Natural killer cell treated with Interleukin-12 subunit alpha and Interleukin-12 subunit beta and Interleukin-15 and Interleukin-18, amount 100 ng/mL, for 72 hours (primary cell): ENCODE measurements around the gene AGPAT2. TPM values are rescaled to one million over a fixed set of nuclear protein-coding genes. Genes with fewer than 3 reads are reported as not detected.

Experiments
- ATAC-seq, 2 donors: fragments of 150-1000 bp; cut with Tn5 transposase in 1 of 2; sonication (Bioruptor Pico), chemical (Tn5 transposase) in 1 of 2; 2 replicates each; pipeline ENCODE4 v1.10.0; 2021
- DNase-seq: peaks from one replicate; pipeline ENCODE4 v3.0.0; 2022; ENCODE audit warnings: low spot score
- H3K27ac Mint-ChIP-seq, 2 donors: 1 replicate in 1 of 2; 2 replicates in 1 of 2; pipeline ENCODE4 v1.8.0; 2022; ENCODE audit warnings: mixed read lengths in 2 of 2, mild to moderate bottlenecking in 1 of 2, moderate library complexity in 1 of 2
- H3K27me3 Mint-ChIP-seq, 2 donors: 1 replicate in 1 of 2; 2 replicates in 1 of 2; pipeline ENCODE4 v1.8.0; 2022; ENCODE audit warnings: mixed read lengths in 2 of 2
- H3K36me3 Mint-ChIP-seq: one replicate; pipeline ENCODE4 v1.8.0; 2022; ENCODE audit warnings: mixed read lengths
- H3K4me1 Mint-ChIP-seq, 2 donors: 1 replicate in 1 of 2; 2 replicates in 1 of 2; pipeline ENCODE4 v1.8.0; 2022; ENCODE audit warnings: low read depth in 2 of 2, mixed read lengths in 2 of 2, mild to moderate bottlenecking in 1 of 2
- H3K4me3 Mint-ChIP-seq: one replicate; pipeline ENCODE4 v1.8.0; 2022; ENCODE audit warnings: mixed read lengths
- H3K9me3 Mint-ChIP-seq: 2 replicates; pipeline ENCODE4 v1.8.0; 2022; ENCODE audit warnings: mixed read lengths
- total RNA-seq, 2 donors: library from RNA; stranded (reverse); gene quantifications; one replicate each; pipeline ENCODE4 v1.2.3, GENCODE V29; 2022

The AGPAT2 gene
- total RNA-seq, 2 donors from 2014 or later: 6.1 to 8.9 TPM

DNA sequence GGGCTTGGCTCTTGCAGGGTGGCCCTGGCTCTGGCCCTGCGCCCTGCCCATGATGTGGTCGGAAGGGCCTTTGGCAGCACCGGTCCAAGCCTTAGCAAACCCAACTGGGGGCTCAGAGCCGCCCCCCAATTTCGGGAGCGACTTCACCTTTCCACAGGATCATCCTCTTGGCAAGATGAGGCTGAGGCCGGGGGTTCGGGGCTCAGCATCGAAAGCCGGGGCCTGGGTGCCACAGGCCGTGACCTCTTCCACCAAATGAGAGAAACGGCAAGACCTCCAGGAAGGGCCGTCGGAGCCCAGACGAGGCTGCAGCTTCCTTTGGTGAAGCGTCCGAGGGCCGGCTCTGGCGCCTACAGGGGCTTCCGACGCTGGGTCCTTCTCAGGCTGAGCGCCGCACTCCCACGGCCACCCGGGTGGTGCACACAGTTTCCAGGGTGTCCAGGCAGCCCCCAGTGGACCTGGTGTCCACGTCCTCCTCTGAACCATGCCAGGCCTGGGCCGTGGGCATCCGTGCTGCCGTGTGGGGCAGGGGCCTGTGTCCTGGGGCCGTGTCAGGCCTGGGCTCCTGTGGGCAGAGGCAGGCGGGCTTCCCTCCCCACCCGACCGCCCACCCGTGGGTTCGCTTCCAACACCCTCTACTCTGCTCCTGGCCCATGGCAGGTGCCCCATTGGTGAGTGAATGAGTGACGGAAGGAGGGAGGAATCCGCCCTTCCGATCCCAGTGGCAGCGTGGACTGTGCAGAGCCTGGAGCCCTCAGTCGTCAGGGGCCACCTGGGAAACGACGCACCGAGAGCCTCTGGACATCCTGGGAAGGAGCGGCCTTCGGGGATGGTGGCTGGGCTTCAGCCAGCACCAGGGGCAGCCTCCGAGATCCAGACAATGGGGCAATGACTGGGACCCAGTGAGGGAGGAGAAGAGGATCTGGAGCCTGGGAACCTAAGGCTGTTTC is 5.2 kb upstream of the AGPAT2 start:
- ATAC-seq (no peak), DNase-seq (no peak)
- Mint-ChIP-seq H3K27ac (no peak overlapping the region), H3K27me3 (peaks cover 5% of the 10 kb centered on the region in 2 donors), H3K9me3 (no peaks in the 10 kb centered on the region), H3K4me3 (no peak overlapping the region), H3K36me3 (no peaks in the 10 kb centered on the region), H3K4me1 (peaks cover 2 to 5% of the 10 kb centered on the region in 2 donors)

DNA sequence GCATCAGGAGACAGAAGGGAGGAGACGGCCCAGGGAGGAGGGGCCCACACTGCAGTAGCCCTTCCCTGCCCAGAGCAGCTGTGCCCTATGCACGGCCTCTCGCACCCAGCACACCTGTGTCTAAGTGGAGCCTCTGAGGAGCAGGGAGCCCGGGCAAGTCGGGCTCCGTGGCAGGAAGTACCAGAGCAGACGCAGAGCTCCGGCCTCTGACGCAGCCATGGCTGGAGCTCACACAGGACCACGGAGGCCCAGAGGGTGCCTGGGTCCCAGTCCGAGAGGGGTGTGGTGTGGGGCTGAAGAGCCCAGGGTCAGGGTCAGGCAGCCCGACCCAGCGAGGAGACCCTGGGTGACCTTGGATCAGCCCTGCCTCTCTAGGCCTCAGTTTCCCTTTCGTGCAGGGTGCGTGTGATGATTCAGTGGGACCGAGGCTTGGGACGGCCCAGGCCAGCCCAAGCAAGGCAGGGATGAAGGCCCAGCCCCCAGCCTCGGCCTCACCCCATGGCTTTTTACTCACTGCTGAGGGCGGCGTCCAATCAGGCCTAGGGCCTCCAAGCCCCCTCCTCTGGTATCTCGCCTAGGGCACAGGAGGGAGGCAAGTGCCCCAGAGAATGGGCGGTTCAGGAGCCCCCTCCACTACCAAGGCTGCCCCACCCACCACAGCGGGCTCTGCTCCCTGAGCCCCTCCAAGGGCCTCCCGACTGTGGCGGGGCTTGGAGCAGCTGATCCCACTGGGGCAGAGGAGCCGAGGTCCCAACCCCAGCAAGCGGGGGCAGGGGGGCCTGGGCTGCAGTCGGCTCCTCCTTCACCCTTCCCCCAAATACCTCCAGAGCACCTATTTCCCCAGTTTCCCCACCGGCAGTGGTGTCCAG is 4.3 kb upstream of the AGPAT2 start:
- no peak overlapping the region for H3K4me3 Mint-ChIP-seq
- H3K27ac Mint-ChIP-seq: no peak overlapping the region
- DNase-seq: no peak
- no peaks in the 10 kb centered on the region for H3K36me3 Mint-ChIP-seq
- H3K4me1 Mint-ChIP-seq: no peaks in the 10 kb centered on the region
- no peaks in the 10 kb centered on the region for H3K9me3 Mint-ChIP-seq
- H3K27me3 Mint-ChIP-seq: no peaks in the 10 kb centered on the region
- ATAC-seq: no peak

DNA sequence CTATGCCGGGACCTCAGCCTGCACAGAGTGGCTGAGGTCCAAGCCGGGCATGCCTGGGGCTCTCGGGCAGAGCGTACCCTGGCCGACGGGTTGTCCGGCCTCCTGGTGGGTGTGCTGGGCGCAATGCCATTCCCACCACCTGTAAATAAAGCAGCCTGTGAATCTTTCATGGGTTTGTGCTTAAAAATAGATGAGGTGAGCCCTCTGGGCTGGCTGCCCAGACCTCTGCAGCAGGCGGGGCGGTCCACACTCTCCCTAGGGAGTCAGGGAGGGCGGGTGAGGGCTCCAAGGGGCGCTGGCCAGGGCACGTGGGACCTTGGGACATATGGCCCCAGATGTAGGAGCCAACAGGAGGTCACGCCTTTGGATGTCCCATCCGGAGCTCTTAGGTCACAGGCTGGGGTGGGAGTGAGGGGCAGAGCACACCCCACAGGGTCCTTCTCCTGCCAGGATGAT is 3.6 kb upstream of the AGPAT2 start:
- H3K27ac Mint-ChIP-seq: no peak overlapping the region
- ATAC-seq: no peak
- no peaks in the 10 kb centered on the region for H3K9me3 Mint-ChIP-seq
- no peak overlapping the region for H3K4me3 Mint-ChIP-seq
- no peaks in the 10 kb centered on the region for H3K27me3 Mint-ChIP-seq
- no peaks in the 10 kb centered on the region for H3K36me3 Mint-ChIP-seq
- no peak for DNase-seq
- H3K4me1 Mint-ChIP-seq: peaks cover 0 to 2% of the 10 kb centered on the region in 2 donors

DNA sequence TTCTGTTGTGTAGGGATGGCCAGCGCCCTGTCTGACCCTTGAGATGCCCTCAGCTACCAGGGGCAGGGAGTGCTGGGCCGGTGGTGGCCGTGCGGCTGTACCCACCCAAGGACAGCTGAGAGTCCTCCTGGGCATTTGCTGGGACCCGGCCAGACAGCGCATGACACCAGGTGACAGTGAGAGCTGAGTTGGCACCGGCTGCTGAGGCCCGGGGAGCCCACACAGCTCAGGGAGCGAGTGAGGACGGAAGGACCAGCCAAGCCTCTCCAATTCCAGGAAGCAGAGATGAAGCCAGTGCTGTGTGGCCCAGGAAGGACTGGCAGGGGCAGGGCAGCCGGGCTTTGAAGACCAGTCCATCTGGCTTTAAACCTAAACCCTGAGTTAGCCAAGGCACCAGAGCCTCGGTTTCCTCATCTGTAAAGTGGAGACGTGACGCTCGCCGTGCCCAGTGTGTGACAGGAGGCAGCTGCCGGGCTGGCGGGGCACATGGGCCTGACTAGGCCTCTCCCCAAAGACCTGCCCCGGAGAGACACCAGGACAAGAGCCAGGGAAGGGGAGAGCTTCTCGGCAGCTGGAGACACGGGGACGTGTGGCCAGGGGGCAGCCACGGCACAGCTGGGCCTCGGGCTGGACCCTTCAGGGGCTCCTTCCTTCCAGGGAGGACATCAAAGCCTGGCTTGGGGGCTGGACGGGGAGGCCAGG is 3.0 kb upstream of the AGPAT2 start:
- ATAC-seq: no peak
- no peak for DNase-seq
- Mint-ChIP-seq H3K27me3 (no peaks in the 10 kb centered on the region), H3K36me3 (no peaks in the 10 kb centered on the region), H3K9me3 (no peaks in the 10 kb centered on the region), H3K27ac (no peak overlapping the region), H3K4me3 (no peak overlapping the region), H3K4me1 (peaks cover 0 to 3% of the 10 kb centered on the region in 2 donors)

DNA sequence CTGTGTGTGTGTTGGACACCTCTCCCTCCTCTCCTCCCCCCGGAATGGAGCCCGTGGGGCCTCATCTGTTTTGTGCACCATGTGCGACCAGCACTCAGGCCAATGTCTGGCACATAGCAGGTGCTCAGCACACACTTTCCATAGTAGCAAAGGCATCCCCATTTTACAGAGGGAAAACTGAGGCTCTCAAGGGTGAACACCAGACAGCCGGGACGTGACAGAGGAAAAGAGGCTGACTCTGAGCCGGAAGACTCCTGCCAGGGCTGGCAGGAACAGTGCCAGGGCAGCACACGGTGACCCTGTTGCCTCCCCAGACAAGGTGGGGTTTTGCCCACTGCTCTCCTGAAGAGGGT is 1.8 kb upstream of the AGPAT2 start:
- H3K27ac Mint-ChIP-seq: no peak overlapping the region

DNA sequence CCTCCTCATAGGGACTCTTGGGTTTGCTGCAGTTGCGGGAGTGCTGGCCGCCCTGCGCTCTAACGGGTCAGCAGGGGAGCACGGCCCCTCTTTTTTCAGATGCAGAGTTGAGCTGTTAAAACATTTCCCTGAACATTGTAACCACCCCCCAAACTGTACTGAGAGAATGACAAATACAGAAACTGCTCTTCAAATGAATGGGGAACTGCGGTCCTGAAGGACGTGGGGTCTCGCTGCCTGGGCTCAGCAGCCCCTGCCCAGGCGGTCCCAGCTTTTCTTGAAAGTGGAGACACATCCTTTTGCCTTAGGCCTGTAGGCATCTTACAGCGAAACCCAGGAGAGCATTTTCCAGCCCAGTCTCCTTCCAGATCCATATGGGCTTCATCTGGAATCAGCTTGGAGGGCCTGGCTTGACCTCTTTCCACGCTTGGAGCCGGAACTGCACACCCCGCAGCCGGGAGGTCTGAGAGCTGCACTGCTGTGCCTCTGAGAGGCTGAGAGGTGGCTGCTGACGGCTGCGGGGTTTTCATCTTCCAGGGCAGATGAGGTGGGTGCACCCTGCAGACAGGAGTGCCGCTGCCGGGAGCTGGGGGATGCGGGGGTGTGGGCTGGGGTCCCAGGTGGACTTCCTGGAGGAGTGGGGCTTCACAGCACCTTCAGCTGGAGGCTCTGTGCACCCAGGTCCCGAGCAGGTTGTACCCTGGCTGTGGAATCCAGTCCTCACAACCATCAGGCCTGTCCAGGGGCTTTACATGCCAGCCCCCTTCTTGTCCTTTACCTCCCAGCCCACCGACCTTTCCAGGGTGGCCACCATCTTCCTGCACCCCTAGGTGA is 1.2 kb upstream of the AGPAT2 start:
- no peaks in the 10 kb centered on the region for H3K36me3 Mint-ChIP-seq
- no peaks in the 10 kb centered on the region for H3K27me3 Mint-ChIP-seq
- no peak for DNase-seq
- H3K4me3 Mint-ChIP-seq: peak overlapping the region; percentile 34
- peaks cover 0 to 3% of the 10 kb centered on the region in 2 donors for H3K4me1 Mint-ChIP-seq
- no peak overlapping the region for H3K27ac Mint-ChIP-seq
- H3K9me3 Mint-ChIP-seq: no peaks in the 10 kb centered on the region
- no peak for ATAC-seq

More for the DNA sequence above, 1.8 kb upstream of the AGPAT2 start:
- H3K4me3 Mint-ChIP-seq: peak overlapping the region; percentile 34
- DNase-seq (no peak), ATAC-seq (no peak)
- no peaks in the 10 kb centered on the region for H3K27me3 Mint-ChIP-seq
- no peaks in the 10 kb centered on the region for H3K36me3 Mint-ChIP-seq
- peaks cover 0 to 3% of the 10 kb centered on the region in 2 donors for H3K4me1 Mint-ChIP-seq
- H3K9me3 Mint-ChIP-seq: no peaks in the 10 kb centered on the region

DNA sequence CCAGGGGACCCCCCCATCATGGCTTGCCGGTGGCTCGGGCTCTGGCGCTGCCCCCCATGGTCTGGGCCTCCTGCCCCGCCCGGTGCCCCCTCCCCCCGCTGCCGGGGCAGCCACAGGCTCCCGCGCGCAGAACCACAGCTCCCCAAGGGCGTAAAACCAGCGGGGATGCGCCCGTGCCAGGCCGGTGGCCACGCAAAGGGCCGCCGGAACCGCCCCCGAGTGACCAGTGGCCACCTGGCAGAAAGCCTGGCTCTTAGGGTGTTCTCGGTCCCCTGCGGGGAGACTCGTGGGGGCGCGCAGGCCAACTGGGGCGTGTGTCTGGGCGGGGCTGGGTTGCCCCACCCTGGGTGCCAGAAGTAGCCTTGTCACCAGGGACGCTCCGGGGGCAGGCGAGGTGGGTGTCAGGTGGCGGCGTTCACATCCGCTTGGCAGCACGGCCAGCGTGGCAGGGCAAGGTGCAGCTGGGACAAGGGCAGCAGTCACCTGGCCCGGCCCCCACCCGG is 515 bp upstream of the AGPAT2 start:
- Mint-ChIP-seq H3K4me1 (peaks cover 0 to 3% of the 10 kb centered on the region in 2 donors), H3K9me3 (no peaks in the 10 kb centered on the region), H3K27me3 (no peaks in the 10 kb centered on the region), H3K27ac (no peak overlapping the region), H3K36me3 (no peaks in the 10 kb centered on the region), H3K4me3 (no peak overlapping the region)
- DNase-seq (no peak), ATAC-seq (no peak)

DNA sequence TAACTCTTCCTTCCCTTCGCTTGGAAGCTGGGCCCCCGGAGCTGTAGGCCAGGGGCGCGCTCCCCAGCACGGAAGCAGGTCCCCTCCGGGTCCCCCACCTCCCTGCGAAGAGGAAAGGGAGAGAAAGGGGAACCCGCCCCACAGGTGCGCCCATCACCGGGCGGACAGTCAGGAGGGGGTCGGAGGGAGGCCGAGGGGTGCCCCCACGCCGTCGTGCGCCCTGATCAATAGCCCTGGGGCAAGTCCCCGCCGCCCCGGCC is 793 bp downstream of the AGPAT2 start:
- no peak for DNase-seq
- H3K27ac Mint-ChIP-seq: no peak overlapping the region
- peak overlapping the region; percentile 52 for H3K4me3 Mint-ChIP-seq
- ATAC-seq: no peak
- H3K36me3 Mint-ChIP-seq: no peaks in the 10 kb centered on the region
- peaks cover 0 to 3% of the 10 kb centered on the region in 2 donors for H3K4me1 Mint-ChIP-seq
- H3K27me3 Mint-ChIP-seq: no peaks in the 10 kb centered on the region
- H3K9me3 Mint-ChIP-seq: no peaks in the 10 kb centered on the region

DNA sequence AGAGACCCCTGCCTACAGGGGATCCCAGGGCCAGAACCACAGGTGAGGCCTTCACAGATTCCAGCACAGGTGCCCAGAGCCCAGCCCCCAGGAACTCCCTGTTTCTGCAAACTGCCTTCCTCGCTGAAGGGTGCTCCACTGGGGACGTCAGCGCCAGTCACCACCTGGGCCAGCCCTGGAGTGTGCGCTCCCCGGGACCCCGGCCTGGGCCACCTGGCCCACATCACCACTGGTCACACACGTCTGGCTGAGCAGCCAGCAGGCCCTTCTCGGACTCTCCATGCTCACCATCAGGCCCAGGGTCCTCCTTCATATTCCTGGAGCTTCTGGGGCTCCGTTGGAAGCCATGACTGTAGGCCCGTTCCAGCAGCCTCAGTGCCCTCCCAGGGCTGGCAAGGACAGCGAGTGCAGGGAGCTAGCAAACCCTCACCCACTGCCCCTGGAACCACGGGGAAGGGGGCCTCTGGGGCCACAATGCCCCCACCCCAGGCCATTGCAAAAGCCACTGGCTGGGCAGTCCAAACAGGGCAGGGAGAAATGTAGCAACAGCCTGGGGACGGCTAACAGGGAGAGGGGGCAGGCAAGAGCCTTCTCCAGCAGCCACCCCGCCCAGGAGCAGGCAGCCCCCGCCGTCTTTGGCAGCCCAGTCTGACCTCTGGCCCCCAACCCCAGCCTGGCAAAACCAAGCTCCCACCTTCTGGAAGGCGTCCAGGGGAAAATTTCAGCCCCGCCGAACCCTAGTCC is 1.3 kb downstream of the AGPAT2 start:
- ATAC-seq: no peak
- H3K27ac Mint-ChIP-seq: no peak overlapping the region
- no peaks in the 10 kb centered on the region for H3K27me3 Mint-ChIP-seq
- DNase-seq: no peak
- no peaks in the 10 kb centered on the region for H3K36me3 Mint-ChIP-seq
- H3K4me1 Mint-ChIP-seq: peaks cover 0 to 3% of the 10 kb centered on the region in 2 donors
- no peaks in the 10 kb centered on the region for H3K9me3 Mint-ChIP-seq
- peak overlapping the region; percentile 52 for H3K4me3 Mint-ChIP-seq

DNA sequence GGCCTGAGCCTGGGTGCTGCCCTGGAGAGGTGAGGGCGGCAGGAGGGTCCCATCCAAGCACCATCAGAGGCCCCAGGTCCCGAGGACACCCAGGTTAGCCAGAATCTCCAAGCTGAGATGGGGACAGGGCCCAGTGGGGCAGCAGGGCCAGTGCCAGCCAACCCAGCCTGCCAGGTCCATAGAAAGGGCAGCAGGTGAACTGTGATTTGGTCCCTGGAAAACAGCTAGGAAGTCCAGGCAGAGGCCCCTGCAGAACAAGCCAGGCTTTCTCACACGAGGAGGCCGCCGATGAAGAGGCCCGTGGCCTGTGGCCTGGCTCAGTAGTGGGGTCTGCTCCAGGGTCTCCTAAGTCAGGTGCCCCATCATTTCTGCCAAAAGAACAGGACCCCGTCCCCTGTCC is 2.0 kb downstream of the AGPAT2 start:
- Mint-ChIP-seq H3K27ac (no peak overlapping the region), H3K27me3 (no peaks in the 10 kb centered on the region), H3K36me3 (no peaks in the 10 kb centered on the region), H3K9me3 (no peaks in the 10 kb centered on the region), H3K4me3 (no peak overlapping the region), H3K4me1 (peaks cover 0 to 3% of the 10 kb centered on the region in 2 donors)
- no peak for DNase-seq
- no peak for ATAC-seq

DNA sequence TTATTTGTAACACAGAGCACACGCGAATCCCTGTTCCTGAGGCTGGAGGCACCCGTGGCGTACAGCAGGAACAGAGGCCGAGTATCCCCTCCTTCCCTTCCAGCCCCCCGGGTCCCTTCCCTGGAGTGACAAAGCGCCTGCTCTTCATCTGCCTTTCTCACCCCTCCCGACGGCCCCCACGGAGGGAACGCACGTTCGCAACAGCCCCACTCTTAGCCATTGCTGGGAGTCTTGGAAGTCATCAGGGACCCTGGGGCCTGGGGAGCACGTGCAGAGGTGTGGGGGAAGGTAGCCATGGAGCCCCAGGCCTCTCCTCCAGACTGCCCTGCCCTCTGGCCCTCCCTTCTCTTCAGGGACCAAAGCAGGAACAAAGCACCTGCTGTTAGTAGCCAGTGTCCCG is 2.5 kb downstream of the AGPAT2 start:
- no peak for DNase-seq
- H3K4me1 Mint-ChIP-seq: peaks cover 0 to 3% of the 10 kb centered on the region in 2 donors
- no peak for ATAC-seq
- no peaks in the 10 kb centered on the region for H3K27me3 Mint-ChIP-seq
- H3K4me3 Mint-ChIP-seq: no peak overlapping the region
- no peak overlapping the region for H3K27ac Mint-ChIP-seq
- no peaks in the 10 kb centered on the region for H3K9me3 Mint-ChIP-seq
- no peaks in the 10 kb centered on the region for H3K36me3 Mint-ChIP-seq

DNA sequence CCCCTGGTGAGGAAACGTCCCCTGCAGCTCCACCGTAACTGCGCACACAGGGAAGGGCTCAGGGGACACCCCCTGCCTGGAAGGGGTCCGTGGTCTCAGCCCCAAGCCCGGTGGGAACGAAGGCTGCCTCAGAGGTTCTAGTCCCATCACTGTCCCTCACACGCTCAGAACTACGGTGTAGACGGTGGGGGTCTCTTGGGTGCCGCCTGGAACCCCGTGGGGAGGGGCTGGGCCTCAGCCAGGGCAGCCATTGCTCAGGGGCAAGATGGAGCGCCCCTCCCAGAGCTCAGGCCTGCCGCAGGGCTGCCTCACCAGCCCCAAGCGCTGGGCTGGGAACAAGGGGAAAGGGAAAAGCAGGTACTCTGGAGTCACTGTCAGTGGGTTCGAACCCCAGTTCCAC is 2.9 kb downstream of the AGPAT2 start:
- no peak for ATAC-seq
- Mint-ChIP-seq H3K27me3 (no peaks in the 10 kb centered on the region), H3K4me1 (peaks cover 0 to 5% of the 10 kb centered on the region in 2 donors), H3K9me3 (no peaks in the 10 kb centered on the region), H3K27ac (no peak overlapping the region), H3K36me3 (no peaks in the 10 kb centered on the region), H3K4me3 (no peak overlapping the region)
- no peak for DNase-seq
